GM18867 (cell line): ENCODE results near the gene SYNE3.
"Not testable (repeated sequence)": the region's sequence is repeated elsewhere in the genome, so short reads cannot be mapped to it uniquely, and the experiment has no call there.

Experiments used
- ATAC-seq: cut with Tn5 transposase; IDR thresholded peaks from one replicate; pipeline ENCODE4 v1.9.1; 2021; ENCODE audit warnings: mild to moderate bottlenecking, moderate library complexity; ENCODE audit not compliant: unreplicated experiment

Gene SYNE3

DNA sequence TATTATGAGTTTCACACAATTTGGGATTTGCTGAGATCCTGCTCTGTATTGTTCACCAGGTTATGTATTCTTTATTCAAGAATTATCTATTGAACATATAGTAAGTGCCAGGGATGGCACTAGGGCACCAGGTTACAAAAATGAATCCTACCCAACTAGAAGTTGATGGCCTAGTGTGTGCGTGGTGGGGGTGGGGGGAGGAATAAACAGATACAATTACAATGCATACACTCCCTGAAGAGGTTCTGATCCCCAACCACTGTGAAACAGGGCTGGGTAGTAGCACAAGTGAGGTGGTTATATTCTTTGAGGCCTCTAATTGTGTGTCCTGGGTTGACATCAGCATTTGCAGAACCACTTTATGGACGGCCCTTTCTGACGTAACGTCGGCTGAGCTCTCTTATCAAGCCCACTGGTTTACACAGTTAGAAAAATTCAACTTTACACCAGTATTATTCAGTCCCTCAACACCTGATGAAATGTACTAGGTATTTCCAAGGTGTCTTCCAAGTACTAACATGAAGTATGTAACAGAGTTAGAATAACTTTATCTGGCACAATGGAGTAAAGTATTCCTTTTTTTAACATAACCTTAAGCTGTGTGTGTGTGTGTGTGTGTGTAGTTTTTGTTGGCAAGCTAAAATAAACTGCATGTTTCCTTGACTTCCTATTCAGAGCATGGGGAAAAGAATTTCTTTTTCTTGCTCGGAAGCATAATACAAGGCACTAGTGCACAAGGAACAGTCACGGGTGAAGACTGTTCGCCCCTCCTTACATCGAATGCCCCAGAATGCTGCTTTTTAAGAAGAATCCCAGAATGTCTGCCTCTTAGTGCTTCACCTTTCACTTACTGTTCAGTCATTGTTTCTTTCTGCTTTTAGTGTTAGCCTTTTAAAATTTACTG, 10.3 kb upstream of the SYNE3 start:
- ATAC-seq: no peak

DNA sequence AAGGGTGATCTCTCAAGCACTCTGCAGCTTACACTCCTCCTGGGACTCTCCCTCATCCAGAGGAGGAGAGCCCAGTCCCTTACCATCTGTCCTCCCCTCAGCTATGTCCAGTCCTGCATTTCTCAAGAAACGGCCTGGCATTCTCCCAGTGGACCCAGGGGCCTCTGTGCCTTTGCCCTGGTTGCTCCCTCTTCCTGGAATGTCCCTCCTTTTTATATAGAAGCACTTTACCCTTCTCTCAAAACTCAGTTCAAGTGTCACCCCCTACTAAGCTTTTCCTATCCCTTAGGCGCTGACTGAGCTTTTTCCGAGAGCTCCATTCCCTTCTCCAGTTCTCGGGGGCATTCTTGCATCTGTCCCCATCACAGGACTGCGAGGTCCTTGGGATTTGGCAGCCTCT, 9.5 kb upstream of the SYNE3 start:
- no peak for ATAC-seq

DNA sequence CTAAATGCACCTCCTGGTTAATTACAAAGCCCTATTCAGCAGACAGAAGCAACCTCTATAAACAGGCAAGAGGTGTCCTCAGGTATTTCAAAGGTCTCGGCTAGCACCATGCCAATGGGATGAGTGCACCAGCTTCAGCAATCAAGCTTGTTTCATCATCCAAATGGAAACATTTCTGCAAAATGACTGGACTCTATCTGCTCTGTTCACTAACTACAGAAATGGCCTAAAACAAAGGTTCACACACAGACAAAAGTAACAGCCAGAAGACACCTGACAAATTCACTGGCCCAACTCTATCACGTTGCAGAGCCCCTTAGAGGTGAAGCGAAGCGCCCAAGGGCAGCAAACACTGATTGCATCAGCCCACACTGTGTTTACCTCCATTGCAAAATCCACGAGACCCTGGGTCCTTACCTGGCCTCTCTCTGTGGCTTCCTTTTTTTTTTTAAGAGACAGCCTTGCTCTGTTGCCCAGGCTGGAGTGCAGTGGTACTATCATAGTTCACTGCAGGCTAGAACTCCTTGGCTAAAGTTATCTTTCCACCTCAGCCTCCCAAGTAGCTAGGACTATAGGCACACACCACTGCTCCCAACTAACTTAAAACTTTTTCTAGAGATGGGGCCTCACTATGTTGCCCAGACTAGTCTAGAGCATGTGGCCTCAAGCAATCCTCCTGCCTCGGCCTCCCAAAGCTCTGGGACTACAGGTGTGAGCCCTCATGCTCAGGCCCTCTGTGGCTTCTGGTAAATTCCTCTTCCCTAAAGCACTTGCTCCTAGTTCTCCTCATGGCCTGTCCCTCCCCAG, 8.5 kb upstream of the SYNE3 start:
- ATAC-seq: no peak

DNA sequence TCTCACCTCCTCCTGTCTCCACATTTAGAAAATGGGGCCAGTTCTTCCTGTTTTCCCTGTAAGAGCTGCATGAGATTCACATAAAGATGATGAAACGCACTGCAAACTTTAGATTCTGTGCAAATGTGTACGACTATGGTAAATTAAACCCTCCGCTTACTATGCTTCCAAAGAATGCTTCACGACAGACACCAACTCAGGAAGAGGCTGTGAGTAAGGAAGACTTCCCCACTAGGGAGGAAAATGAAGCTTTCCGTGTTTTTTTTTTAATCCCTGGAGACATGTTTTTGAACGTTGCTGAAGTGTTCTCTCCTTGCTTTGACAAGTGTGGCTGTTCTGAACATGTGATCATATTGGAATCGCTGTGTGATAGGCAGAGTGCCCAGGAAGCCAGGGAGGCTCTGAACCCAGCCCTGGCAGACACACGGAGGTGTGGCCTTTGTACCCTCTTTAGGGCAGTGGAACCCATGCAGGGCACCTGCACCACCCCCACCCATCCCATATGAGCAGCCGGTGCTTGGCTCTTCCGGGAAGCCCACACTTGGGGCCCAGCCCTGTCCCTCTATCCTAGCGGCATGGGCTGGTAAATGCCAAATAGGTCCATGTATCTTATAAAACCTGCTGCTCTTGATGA, 7.5 kb upstream of the SYNE3 start:
- ATAC-seq: no peak

DNA sequence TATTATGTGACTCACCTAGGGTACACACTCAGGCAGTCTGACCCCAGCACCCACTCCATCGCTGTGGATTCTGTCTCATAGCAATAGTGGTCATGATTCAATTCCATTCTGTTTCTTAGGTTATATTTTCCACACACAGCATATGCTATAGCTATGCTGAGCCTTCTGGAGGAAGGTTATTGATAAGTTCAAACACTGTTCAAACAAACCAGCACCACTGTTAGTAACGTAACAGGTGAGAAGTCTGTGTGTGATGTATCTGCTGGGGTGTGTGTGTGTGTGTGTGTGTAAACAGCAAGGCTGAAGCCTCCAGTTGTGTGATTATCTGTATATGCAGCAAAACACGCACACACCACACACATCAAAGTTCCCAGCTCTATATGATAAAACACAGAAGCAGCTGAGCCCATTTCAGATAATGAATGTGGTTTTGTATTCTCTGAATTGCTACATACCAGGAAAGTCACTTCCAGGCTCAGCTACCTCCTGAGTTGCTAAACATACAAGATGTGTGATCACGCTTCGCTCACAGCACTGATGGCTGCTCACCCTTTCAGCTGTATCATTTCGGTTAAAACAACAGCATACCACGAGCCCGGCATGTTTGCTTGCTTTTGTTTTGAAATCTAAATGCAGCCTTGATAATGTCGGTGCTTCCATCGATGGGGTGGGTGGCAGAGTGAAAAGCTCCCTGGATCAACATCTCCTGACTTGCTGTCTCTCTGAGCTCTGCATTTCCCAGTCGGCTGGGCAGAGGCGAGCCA, 6.8 kb upstream of the SYNE3 start:
- no peak for ATAC-seq

DNA sequence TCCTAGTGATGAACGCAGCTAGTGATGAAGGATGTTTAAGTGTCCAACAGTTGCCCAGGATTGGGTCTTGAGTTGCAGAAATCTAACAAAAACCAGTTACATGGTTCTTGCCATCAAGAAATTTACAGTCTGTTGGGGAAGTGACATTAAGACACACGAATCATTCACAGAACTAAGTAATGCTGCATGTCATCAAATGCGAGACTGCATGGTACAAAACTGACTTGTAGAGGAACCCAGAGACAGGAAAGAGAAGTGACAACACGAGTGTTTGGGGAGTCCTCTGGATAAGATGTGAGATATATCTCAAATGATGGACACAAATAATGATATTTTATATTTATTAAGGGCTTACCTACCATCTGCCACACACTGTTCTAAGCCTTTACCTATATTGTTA, 6.1 kb upstream of the SYNE3 start:
- no peak for ATAC-seq

DNA sequence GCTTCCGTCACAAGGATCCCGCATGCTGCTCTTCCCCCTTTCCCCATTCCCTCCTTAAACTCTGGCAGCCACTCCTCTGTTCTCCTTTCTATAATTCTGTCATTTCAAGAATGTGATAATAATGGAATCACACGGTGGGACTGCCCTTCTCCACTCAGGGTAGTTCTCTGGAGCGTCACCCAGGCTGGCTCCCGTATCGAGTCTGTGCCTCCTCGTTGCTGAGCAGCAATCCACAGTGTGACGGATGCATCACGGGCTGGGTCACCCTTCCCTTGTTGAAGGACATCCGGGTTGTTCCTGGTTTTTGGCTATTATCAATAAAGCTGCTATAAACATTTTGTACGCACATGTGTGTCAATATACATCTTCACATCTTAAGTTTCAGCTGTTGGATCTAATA, 5.7 kb upstream of the SYNE3 start:
- no peak for ATAC-seq

DNA sequence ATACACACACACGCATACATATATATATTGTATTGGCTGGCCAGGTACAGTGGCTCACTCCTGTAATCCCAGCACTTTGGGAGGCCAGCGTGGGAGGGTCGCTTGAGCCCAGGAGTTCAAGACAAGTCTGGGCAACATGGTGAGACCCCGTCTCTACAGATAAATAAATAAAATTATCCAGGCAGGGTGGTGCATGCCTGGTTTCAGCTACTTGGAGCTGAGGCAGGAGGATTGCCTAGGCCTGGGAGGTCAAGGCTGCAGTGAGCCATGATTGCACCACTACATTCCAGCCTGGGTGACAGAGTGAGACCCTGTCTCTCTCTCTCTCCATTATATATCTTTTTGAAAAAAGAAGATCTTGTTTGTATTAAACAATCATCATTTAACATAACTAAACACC, 4.6 kb upstream of the SYNE3 start:
- ATAC-seq: no peak

DNA sequence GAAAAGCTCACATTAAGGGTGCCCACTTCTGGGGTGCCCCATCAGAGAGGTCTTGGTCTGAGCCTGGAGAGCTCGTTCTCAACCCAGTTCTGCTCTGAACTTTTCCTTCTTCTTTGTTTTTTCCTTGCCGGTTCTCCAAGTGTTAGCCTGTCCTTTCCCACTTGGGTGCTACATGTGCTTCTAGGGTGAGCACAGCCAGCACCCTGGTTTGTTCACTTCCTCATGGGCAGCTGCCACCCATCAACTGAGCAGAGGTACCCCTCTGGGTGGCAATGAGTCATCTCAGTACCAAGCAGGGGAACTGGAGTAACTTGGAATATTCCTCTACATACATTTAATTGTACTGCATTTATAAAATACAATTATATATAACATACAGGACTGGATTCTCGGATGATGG, 3.9 kb upstream of the SYNE3 start:
- ATAC-seq: no peak

DNA sequence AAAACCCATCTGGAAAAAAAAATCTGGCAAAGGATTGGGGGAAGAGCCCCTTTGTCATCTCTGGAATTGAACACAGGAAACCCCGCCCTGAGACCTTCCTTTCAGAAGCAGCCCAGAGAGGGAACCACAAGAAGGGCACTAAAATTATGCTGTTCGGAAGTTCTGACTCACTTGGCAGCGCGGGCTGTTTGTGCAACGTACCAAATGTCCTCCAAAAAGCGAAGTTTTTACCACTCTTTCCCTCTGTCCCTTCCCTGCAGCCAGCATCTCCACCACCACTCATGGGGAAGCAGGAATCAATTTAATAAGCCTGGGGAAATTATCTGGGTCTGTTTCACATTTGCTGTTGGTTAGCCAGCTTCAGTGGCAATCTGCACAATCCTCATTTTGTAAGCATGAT, 3.2 kb upstream of the SYNE3 start:
- ATAC-seq: no peak

DNA sequence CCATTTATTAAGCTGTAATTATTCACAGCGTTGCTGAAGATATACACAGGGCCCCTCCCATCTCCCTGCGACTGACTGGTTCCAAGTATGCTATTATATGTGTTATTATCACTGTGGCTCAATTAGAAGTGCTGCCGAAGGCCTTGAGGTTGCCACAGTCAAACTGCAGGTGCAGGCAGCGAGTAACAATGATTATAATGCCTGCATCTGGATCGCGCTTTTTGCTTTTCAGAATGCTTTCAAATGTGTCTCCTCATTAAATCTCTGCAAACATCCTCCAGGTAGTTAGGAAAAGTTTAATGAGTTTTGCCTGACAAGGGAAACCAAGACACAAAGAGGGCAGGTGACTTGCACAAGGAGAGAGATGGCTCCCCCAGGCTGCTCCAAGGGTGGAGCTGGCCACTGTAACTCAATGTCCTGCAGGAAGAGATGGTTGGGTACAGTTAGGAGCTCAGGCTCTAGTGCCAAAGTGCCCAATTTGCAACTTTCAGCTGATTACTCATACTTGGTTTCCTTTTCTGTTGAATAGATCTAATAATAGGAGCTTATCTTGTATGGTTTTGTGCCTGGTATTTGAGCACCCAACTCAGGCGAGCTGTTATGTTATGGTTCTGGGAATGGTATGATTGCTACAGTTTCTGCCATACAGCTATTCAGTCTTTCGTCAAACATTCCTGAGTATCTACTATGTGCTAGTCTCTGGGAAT, 1.7 kb upstream of the SYNE3 start:
- ATAC-seq: no peak

DNA sequence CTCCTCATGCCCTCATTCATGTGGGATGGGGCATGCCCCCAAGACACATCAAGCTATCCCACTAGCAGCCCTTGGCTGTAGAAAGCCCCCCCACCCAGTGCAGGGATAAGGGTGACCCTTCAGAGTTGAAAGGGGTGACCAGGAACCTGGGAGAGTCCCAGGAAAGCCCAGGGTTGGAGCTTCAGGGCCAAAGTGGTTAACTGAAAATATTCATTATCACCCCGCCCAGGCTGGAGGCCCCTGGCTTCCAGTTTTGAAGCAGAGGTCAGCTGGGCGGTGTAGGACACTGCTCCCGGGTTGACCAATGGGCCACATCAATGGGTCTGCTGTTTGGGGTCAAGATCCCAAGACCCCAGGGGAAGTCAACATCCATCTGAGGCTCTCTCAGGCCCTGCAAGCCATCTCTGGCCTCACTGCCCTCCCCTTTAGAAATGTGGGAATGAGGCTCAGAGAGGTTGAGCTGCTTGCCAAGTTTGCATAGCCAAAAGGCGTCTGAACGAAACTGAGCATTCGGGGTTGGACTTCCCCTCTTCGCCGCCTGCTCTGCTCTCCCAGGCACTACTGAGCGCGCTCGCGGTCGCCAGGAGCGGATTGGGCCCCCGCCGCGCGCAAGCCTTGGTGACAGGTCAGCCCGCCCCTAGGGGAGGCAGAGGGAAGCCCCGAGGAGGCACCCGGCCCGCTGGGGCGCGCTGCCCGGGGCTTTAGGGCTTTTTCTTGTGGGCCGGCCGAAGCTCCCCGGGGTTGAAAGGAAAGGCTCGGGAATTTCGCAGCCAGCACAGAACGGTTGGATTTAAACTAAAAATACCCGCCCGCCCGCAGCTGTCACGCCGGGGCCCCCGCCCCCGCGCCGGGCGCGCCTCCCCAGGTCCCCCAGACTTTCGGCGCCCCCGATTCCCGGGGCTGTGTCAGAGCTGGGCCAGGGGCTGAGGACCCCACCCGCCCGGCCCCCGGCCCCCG, 576 bp downstream of the SYNE3 start:
- ATAC-seq: peak; percentile 75

DNA sequence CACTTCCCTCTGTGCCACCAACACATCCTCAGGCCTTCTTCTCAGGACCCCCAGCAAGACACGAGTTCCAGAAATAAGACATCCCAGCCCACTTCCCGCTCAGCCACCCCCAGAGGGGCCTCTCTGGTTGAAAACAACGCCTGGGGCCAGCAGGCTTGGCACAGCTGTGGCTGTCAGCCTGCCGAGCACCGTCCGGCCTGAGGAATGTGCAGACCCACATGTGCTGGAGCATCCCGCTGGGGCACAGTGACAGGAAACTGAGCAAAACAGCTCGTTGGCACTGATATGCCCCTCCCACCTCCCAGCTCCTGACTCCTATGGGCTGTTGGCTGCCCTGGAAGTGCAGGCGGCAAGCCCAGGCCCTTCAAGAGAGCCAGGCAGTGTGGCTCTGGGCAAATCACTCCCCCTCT, 1.4 kb downstream of the SYNE3 start:
- ATAC-seq: no peak

DNA sequence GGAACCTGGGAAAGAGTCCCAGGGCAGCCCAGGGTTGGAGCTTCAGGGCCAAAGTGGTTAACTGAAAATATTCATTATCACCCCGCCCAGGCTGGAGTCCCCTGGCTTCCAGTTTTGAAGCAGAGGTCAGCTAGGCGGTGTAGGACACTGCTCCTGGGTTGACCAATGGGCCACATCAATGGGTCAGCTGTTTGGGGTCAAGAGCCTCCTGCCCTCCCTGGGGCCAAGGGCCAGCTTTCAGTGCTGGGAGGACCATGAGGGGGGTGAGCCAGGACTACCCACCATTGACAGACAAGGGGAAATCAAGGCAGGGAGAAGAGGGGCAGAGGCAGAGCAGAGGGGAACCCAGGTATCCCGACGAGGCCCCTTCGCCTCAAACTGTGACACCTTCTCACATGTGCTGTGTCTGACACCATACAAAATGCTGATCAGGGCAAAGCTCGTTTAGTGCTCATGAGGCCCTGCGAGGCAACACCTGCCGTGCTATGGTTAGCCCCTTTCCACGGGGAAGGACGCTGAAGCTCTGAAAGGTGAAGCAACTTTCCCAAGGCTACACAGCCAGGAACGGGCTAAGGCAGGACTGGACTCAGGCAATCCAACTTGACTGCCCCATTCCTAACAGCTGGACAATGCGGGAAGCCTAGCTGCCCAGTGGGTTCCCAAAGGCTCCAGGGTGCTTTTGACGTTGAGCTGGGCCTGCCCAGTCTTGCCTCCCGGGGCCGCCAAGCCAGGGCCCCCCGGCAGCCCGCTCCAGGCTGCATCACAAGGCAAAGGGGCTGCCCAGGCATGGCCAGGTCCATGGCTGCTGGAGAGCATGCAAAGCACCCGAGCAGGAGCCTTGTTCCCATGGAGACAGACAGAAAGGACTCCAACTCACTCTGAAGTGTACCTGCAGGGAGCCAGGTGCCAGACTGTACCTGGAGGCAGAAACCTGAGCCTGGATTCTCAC, 2.0 kb downstream of the SYNE3 start:
- no peak for ATAC-seq

DNA sequence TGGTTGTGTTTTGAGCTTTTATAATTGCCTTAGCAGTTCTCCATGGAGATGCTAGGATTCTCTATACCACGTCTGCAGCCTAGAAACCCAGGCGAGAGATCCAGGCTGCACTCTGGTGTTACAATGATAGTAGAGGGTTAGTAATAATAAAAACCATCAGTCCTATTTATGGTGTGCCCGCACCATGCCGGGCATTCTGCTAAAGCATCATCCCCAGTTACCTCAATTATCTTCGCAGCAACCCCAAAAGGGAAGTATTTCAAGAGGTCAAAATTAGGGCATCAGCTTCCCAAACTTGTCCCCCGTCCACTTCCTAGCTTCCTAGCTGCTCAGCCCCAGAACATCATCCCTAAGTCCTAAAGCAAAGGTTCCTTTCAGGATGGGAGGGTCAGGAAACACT, 3.2 kb downstream of the SYNE3 start:
- no peak for ATAC-seq

DNA sequence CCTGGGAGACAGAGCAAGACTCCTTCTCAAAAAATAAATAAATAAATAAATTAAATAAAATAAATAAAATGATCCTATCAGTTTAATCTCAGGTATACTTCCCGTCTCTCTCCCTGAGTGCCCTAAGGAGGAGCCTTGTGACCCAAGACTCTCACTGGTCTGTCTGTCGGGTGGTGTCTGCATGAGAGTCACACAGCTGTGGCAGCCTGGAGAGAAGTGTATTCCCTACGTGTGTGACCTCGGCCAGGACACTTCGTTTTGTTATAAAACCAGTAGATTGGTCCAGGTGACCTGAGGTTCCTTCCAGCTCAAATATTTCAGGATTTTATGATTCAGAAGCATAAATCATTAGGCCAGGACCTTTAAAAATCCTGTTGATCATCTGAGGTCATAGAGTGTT, 4.8 kb downstream of the SYNE3 start:
- no peak for ATAC-seq

DNA sequence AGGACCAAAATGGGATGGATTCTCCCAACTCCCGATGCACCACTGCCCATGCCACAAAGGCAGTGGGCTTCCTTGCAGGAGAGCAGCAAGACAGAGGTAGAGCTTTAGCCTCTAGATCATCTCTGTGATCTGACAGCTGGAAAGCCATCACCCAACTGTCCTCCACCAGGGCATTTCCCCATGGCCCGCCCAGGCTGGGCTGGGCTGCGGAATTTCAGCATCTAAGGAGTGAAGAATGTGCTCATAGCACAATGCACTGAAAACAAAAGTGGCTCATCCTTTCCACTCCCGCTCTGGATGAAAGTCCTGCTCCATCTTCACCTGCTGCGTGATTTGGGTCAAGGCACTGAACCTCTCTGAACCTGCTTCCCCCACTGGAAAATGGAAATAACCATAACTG, 5.6 kb downstream of the SYNE3 start:
- no peak for ATAC-seq

DNA sequence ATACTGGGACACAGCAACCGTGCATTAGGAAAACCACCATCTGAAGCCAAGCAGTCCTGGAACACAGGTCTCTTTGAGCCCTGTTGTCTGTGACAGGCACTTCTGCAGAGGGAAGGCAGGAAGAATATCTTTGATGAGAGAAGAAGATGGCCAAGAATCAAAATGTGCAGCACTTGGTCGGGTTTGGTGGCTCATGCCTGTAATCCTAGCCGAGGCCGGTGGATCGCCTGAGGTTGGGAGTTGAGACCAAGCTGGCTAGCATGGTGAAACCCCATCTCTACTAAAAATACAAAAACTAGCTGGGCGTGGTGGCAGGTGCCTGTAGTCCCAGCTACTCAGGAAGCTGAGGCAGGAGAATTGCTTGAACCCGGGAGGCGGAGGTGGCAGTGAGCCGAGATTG, 6.1 kb downstream of the SYNE3 start:
- not testable (repeated sequence) for ATAC-seq
